ENCODE data around the gene LARP6. TPM values are rescaled to one million over a fixed set of nuclear protein-coding genes. Genes with fewer than 3 reads are reported as not detected.

LARP6 gene
- total and polyA plus RNA-seq, 2 donors from 2014 or later = 21.0 to 62.8 TPM

DNA sequence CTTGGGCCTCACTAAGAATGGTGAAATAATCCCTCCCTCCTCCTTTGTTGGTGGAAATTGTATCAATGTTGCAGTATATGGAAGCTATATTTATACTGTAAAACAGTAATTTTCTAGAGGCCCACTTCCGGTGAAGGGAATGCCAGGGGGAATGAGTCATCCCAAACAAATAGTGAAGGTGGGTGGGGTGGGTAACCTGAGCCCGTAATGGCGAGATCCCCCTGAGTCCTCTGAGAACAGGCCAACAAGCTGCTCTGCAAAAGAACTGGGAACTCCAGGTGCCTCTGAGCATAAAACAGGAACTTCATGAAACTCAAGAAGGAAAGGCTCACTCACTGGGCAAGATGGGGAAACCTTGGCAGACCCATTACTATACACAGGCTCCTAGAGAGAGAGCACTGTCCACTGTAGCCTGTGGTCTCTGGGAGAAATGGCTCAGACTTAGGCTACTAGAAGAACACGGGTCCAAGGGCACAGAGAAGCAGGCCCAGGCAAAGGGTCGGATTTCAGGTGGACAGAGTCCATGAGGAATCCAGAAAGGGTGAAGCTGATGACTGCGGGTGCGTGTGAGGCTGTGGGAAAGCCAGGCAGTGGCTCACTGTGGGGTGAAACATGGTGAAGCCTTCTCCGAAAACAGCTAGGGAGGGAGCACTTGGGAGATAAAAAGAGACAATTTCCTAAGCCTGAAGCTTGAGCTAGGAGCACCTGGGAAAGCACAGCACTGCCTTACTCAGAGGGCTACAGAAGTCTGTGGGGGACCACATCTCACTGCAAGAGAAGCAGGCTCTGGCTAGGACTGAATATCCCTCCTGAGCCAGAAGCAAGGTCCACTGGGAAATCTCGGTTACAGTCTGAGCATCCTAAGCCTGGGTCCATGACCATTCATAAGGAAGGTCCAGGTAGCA, 19.8 kb downstream of the LARP6 start:
- no peak overlapping the region for H3K4me3 ChIP-seq (ENCODE audit: low read length in 3 of 3)
- H3K4me1 ChIP-seq (ENCODE audit: control insufficient read depth in 2 of 3, insufficient read depth in 2 of 3, low read depth in 1 of 3, low read length in 3 of 3) = peaks cover 0 to 24% (median 13%) of the 10 kb centered on the region in 3 donors
- DNase-seq (peak in 3 of 5 donors; percentile 28 to 44 (median 44)), FAIRE-seq (no peak)
- H3K27me3 ChIP-seq (ENCODE audit: control insufficient read depth, insufficient read depth, low read length) = no peaks in the 10 kb centered on the region
- H3K36me3 ChIP-seq (ENCODE audit: control insufficient read depth in 2 of 3, insufficient read depth in 3 of 3, low read length in 3 of 3) = peaks cover 0 to 12% (median 10%) of the 10 kb centered on the region in 3 donors
- H3K9ac ChIP-seq (ENCODE audit: low read length in 3 of 3) = no peak overlapping the region
- peak overlapping the region in 1 of 2 donors; percentile 7 for H3K27ac ChIP-seq (ENCODE audit: low read depth in 2 of 2, low read length in 2 of 2)
- no peak for TF ChIP-seq CTCF (IDR thresholded peaks at IDR 0.05; ENCODE audit: borderline replicate concordance, extremely low read depth, insufficient read depth)
- H3K9me3 ChIP-seq (ENCODE audit: control insufficient read depth in 2 of 3, insufficient read depth in 1 of 3, low read length in 3 of 3) = no peaks in the 10 kb centered on the region
- intact Hi-C loops (cut with DNase I) = no loop called here

DNA sequence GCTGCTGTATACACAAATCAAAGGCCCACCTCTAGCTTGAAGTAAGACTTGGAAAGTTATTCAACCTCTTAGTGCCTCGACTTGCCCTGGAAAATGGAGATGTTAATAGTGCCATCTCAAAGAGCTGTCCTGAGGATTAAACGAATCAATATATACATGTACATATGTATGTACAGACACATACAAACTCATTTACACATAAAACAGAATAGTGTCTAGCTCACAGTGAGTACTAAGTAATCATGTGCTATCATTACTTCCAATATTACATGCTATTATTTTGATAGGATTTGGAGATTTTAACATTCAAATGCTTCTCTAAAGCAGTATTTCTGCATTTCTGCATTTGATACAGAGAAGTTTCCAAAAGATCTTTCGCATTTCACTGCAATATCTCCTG, 20.5 kb downstream of the LARP6 start:
- no peak for TF ChIP-seq CTCF (IDR thresholded peaks at IDR 0.05; ENCODE audit: borderline replicate concordance, extremely low read depth, insufficient read depth)
- intact Hi-C loops (cut with DNase I) = no loop called here
- no peak for FAIRE-seq

DNA sequence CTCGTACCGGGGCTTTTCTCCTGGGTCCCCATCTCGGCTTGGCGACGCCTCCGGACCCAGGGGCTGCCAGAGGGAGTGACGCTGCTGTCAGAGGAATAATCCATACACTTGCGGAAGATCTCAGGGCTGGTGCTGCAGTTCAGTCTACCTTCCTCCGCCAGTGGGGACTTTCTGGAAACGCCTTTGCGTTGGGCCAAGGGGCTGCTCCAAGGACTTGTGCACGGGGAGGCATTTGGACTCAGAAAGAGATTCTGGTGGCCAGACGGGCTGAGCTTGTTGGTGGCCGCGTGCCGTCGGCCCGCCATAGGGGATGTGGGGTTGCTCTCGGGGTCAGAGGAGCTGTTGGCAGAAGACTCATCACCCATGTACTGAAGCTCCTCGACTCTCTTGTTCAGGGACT, 21.8 kb downstream of the LARP6 start:
- FAIRE-seq (no peak), DNase-seq (no peak)
- Histone ChIP-seq H3K27me3 (ENCODE audit: control insufficient read depth, insufficient read depth, low read length) (no peaks in the 10 kb centered on the region), H3K27ac (ENCODE audit: low read depth in 2 of 2, low read length in 2 of 2) (no peak overlapping the region), H3K4me3 (ENCODE audit: low read length in 3 of 3) (no peak overlapping the region), H3K36me3 (ENCODE audit: control insufficient read depth in 2 of 3, insufficient read depth in 3 of 3, low read length in 3 of 3) (peaks cover 0 to 12% (median 10%) of the 10 kb centered on the region in 3 donors), H3K9me3 (ENCODE audit: control insufficient read depth in 2 of 3, insufficient read depth in 1 of 3, low read length in 3 of 3) (no peaks in the 10 kb centered on the region), H3K9ac (ENCODE audit: low read length in 3 of 3) (no peak overlapping the region), H3K4me1 (ENCODE audit: control insufficient read depth in 2 of 3, insufficient read depth in 2 of 3, low read depth in 1 of 3, low read length in 3 of 3) (peaks cover 0 to 24% (median 13%) of the 10 kb centered on the region in 3 donors)
- intact Hi-C loops (cut with DNase I) = no loop called here
- no peak for TF ChIP-seq CTCF (IDR thresholded peaks at IDR 0.05; ENCODE audit: borderline replicate concordance, extremely low read depth, insufficient read depth)

More for the DNA sequence above, 20.5 kb downstream of the LARP6 start:
- Histone ChIP-seq H3K27ac (ENCODE audit: low read depth in 2 of 2, low read length in 2 of 2) (no peak overlapping the region), H3K9ac (ENCODE audit: low read length in 3 of 3) (no peak overlapping the region), H3K27me3 (ENCODE audit: control insufficient read depth, insufficient read depth, low read length) (no peaks in the 10 kb centered on the region), H3K4me3 (ENCODE audit: low read length in 3 of 3) (no peak overlapping the region), H3K36me3 (ENCODE audit: control insufficient read depth in 2 of 3, insufficient read depth in 3 of 3, low read length in 3 of 3) (peaks cover 0 to 12% (median 10%) of the 10 kb centered on the region in 3 donors), H3K9me3 (ENCODE audit: control insufficient read depth in 2 of 3, insufficient read depth in 1 of 3, low read length in 3 of 3) (no peaks in the 10 kb centered on the region), H3K4me1 (ENCODE audit: control insufficient read depth in 2 of 3, insufficient read depth in 2 of 3, low read depth in 1 of 3, low read length in 3 of 3) (peaks cover 0 to 24% (median 13%) of the 10 kb centered on the region in 3 donors)
- DNase-seq = no peak
